Keratinocyte (primary cell): ENCODE measurements around the gene KREMEN2.

Source experiments
- EZH2 ChIP-seq: IDR thresholded peaks from one replicate; pipeline ENCODE4 v1.6.1; 2012; ENCODE audit warnings: inconsistent platforms, mild to moderate bottlenecking, low read length, moderate library complexity
- TF ChIP-seq, protein P1 (sequence below), 3 experiments: IDR thresholded peaks in 1 of 3; conservative IDR thresholded peaks in 1 of 3; optimal IDR thresholded peaks in 1 of 3; 2 replicates in 2 of 3; 3 replicates in 1 of 3; pipeline versions ENCODE3 to v1.5.1; 2011; ENCODE audit warnings: low read length in 3 of 3, mild to moderate bottlenecking in 3 of 3, moderate library complexity in 2 of 3, control low read depth in 1 of 3, inconsistent platforms in 1 of 3; ENCODE audit not compliant: insufficient read depth in 2 of 3; ENCODE audit errors: extremely low read depth in 1 of 3

DNA sequence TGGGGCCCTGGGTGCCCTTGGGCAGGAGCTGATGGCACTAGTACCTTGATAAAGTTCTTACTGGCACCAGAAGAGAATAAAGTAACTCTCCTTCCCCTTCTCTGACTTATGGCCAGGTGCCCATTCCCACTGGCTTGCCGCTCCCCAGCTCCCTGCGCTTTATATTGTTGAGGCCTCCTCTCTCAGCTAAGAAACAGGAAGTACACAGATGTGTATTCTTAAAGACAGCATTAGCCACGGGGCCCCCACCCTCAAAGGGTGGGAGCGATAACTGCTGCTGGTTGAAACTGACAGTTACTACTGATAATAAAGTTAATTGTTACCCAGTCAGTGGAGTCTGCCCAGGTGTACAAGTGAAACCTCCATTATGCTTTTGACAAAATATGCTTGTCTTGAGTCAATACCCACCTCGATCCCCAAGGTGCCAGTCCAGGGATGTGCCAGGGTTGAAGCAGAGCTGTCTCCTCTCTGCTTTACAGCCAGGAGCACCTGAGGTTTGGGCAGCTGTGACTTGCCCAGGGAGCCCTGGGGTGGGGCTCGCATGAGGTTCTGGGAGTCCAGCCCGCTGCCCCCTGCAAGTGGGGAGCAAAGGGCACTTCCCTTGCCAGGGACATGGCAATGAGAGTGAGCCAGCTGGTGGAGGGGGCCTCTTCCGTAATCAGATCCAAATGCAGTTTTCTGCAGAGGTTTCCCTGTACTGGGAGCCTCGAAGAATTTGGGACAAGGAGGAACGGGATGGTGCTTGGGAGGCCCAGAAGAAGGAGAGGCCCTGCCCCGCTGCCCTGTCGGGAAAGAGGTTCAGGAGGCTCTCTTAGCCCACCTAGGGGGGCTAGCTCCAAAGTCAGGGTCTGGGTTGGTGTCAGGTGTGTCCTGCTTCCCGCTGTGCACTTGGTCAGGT is 43.2 kb downstream of the KREMEN2 start:
- TF ChIP-seq EZH2, result no peak
- TF ChIP-seq, protein P1, sequence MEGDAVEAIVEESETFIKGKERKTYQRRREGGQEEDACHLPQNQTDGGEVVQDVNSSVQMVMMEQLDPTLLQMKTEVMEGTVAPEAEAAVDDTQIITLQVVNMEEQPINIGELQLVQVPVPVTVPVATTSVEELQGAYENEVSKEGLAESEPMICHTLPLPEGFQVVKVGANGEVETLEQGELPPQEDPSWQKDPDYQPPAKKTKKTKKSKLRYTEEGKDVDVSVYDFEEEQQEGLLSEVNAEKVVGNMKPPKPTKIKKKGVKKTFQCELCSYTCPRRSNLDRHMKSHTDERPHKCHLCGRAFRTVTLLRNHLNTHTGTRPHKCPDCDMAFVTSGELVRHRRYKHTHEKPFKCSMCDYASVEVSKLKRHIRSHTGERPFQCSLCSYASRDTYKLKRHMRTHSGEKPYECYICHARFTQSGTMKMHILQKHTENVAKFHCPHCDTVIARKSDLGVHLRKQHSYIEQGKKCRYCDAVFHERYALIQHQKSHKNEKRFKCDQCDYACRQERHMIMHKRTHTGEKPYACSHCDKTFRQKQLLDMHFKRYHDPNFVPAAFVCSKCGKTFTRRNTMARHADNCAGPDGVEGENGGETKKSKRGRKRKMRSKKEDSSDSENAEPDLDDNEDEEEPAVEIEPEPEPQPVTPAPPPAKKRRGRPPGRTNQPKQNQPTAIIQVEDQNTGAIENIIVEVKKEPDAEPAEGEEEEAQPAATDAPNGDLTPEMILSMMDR (optimal IDR thresholded peaks at IDR 0.05 in 1 of 3, IDR thresholded peaks at IDR 0.05 in 1 of 3, conservative IDR thresholded peaks at IDR 0.05 in 1 of 3; ENCODE audit: extremely low read depth in 1 of 3, insufficient read depth in 2 of 3, low read length in 3 of 3), result no peak
